Liver (tissue), 3 donors: ENCODE results near the gene CDIPT.

Experiments used
- CTCF ChIP-seq: fragments of 150-350 bp; IDR thresholded peaks from 2 replicates; pipeline ENCODE4 v1.5.1; 2017; ENCODE audit warnings: improper control_type of control experiment, low read depth, low read length; ENCODE audit not compliant: missing input control
- FOXA1 ChIP-seq: IDR thresholded peaks from 2 replicates; pipeline ENCODE4 v1.6.1; 2016; ENCODE audit warnings: antibody characterized with exemption
- GABPA ChIP-seq, 2 donors: IDR thresholded peaks in 1 of 2; conservative IDR thresholded peaks in 1 of 2; 2 replicates each; pipeline ENCODE4 v1.6.1; 2016; ENCODE audit warnings: antibody characterized with exemption in 2 of 2, mild to moderate bottlenecking in 1 of 2, moderate library complexity in 1 of 2
- REST ChIP-seq: IDR thresholded peaks from 2 replicates; pipeline ENCODE4 v1.6.1; 2016; ENCODE audit warnings: antibody characterized with exemption, mild to moderate bottlenecking
- SP1 ChIP-seq: IDR thresholded peaks from 2 replicates; pipeline ENCODE4 v1.6.1; 2018; ENCODE audit warnings: antibody characterized with exemption, mild to moderate bottlenecking
- TAF1 ChIP-seq: conservative IDR thresholded peaks from 2 replicates; pipeline ENCODE4 v1.6.1; 2016; ENCODE audit warnings: antibody characterized with exemption, mild to moderate bottlenecking
- YY1 ChIP-seq: IDR thresholded peaks from 2 replicates; pipeline ENCODE4 v1.6.1; 2016; ENCODE audit warnings: antibody characterized with exemption, mild to moderate bottlenecking
- ZBTB33 ChIP-seq: IDR thresholded peaks from 2 replicates; pipeline ENCODE4 v1.6.1; 2016; ENCODE audit warnings: antibody characterized with exemption
- donor health status: healthy.
- donor health status: healthy.

- no peak for TF ChIP-seq CTCF
- no peak for TF ChIP-seq TAF1
- no peak for TF ChIP-seq ZBTB33
- TF ChIP-seq GABPA (IDR thresholded peaks at IDR 0.05 in 1 of 2, conservative IDR thresholded peaks at IDR 0.05 in 1 of 2), result no peak
- TF ChIP-seq SP1, result no peak
- no peak for TF ChIP-seq FOXA1
- TF ChIP-seq YY1, result no peak
- no peak for TF ChIP-seq REST
These were observed 35.9 kb upstream of the CDIPT start for GRCh38 chr16:29898804-29899515.
